GM12874 (cell line): ENCODE data around the gene ZBTB47.

Experiments
- TF ChIP-seq, protein P1 (sequence below): IDR thresholded peaks from 2 replicates; pipeline ENCODE4 v1.5.1; 2011; ENCODE audit warnings: low read depth, mild to moderate bottlenecking, control low read depth, low read length, moderate library complexity; ENCODE audit not compliant: insufficient read depth

The ZBTB47 gene

DNA sequence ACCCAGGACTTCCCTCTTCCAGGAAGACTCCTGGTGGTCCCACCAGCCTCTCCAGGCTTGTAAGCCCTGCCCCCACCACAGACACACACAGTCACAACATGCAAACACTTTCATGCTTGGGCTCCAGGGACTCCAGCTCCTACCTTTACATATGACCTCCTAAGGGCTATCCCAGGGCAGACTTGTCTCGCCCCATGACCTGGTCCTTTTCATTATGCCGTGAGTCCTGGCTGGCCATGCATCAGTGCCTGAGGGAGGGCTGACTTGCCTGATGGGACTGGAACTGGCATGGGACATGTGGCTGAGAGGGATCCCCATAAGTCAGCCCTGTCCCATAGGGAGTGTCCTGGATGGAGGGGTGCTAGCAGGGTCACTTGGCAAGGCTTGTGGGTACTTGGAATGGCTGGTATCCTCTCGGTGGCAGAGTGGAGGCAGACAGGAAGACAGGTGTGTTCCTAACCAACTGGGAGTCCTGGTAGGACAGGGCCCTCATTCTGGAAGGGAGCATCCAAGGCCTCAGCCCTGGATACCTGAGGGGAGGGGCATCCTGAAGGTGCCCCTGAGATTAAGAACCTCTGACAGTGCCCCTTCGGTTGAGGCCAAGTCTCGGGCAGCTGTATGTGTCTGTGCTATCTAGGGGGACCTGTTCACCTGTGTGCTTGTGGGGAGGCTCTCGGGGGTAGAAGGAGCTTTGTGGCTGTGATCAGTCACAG is 49.6 kb downstream of the ZBTB47 start:
- TF ChIP-seq, protein P1, sequence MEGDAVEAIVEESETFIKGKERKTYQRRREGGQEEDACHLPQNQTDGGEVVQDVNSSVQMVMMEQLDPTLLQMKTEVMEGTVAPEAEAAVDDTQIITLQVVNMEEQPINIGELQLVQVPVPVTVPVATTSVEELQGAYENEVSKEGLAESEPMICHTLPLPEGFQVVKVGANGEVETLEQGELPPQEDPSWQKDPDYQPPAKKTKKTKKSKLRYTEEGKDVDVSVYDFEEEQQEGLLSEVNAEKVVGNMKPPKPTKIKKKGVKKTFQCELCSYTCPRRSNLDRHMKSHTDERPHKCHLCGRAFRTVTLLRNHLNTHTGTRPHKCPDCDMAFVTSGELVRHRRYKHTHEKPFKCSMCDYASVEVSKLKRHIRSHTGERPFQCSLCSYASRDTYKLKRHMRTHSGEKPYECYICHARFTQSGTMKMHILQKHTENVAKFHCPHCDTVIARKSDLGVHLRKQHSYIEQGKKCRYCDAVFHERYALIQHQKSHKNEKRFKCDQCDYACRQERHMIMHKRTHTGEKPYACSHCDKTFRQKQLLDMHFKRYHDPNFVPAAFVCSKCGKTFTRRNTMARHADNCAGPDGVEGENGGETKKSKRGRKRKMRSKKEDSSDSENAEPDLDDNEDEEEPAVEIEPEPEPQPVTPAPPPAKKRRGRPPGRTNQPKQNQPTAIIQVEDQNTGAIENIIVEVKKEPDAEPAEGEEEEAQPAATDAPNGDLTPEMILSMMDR: no peak

DNA sequence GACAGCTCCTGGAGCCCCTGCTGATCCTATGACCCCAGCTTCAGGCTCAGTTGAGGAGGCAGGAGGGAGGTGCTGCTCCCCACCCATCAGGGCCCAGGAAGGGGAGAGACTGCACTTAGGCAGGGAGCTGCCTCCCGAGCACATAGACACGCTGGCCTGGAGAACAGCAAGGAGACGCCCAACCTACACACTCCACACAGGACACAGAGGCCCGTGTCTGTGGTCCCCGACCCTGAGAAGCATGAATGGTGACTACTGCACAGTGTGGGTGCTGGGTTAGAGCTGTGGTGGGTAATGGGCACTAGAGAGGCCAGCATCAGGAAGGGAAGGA is 50.2 kb downstream of the ZBTB47 start:
- TF ChIP-seq, protein P1: no peak

GRCh38 chr3:42704136-42704841 is 50.8 kb downstream of the ZBTB47 start:
- TF ChIP-seq, protein P1: no peak

GRCh38 chr3:42705058-42705767 is 51.7 kb downstream of the ZBTB47 start:
- TF ChIP-seq, protein P1: no peak

GRCh38 chr3:42705962-42706585 is 52.6 kb downstream of the ZBTB47 start:
- TF ChIP-seq, protein P1: no peak

GRCh38 chr3:42706721-42707619 is 53.5 kb downstream of the ZBTB47 start:
- TF ChIP-seq, protein P1: no peak
